ENCODE measurements around the gene NKD1.
"Not testable (repeated sequence)": the region's sequence is repeated elsewhere in the genome, so short reads cannot be mapped to it uniquely, and the experiment has no call there.

NKD1 gene

DNA sequence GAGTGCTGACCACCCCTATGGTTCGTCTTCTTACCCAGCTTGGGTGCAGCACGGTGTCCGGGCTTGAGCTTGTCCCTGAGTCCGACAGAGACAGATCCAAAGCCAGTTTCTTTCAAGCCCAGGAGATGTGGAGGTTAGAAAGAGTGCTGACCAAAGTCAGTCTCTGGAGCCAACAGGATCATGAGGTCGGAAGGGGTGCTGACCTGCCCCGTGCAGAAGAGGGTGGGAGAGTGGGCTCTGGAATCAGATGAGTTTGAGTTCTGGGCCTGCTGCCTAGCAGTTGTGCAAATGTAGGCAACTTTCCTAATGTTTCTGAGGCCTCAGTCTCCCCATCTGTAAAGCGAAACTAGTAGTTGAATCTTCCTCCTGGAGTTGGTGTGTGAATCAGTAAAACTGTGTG lies 24.5 kb downstream of the NKD1 start:
- TF ChIP-seq, protein P1, sequence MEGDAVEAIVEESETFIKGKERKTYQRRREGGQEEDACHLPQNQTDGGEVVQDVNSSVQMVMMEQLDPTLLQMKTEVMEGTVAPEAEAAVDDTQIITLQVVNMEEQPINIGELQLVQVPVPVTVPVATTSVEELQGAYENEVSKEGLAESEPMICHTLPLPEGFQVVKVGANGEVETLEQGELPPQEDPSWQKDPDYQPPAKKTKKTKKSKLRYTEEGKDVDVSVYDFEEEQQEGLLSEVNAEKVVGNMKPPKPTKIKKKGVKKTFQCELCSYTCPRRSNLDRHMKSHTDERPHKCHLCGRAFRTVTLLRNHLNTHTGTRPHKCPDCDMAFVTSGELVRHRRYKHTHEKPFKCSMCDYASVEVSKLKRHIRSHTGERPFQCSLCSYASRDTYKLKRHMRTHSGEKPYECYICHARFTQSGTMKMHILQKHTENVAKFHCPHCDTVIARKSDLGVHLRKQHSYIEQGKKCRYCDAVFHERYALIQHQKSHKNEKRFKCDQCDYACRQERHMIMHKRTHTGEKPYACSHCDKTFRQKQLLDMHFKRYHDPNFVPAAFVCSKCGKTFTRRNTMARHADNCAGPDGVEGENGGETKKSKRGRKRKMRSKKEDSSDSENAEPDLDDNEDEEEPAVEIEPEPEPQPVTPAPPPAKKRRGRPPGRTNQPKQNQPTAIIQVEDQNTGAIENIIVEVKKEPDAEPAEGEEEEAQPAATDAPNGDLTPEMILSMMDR (IDR thresholded peaks at IDR 0.05; ENCODE audit: borderline replicate concordance, insufficient read depth, low read depth, low read length), result no peak
- H3K4me3 ChIP-seq (ENCODE audit: low read depth, low read length), result no peak overlapping the region

DNA sequence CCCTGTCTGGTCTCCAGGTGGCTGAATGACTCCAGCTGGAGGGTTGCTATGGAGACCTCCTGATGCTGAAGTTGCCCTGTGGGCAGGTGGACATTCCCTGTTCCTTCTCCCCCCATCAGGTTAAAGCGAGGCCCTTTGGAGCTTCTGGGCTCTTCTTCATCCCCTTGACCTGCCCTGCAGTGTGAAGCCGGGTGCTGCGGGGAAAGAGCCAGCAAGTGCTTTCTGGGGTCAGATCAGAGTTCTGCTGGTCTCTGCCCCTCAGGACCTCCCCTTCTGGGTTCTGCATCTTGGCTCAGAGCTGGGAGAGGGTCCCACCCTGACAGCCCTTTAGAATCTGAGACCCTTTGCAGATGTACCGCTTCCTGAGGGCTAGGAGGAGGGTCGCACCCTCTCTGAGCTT lies 25.1 kb downstream of the NKD1 start:
- H3K4me3 ChIP-seq (ENCODE audit: low read depth, low read length), result no peak overlapping the region
- TF ChIP-seq, protein P1 (IDR thresholded peaks at IDR 0.05; ENCODE audit: borderline replicate concordance, insufficient read depth, low read depth, low read length), result no peak

DNA sequence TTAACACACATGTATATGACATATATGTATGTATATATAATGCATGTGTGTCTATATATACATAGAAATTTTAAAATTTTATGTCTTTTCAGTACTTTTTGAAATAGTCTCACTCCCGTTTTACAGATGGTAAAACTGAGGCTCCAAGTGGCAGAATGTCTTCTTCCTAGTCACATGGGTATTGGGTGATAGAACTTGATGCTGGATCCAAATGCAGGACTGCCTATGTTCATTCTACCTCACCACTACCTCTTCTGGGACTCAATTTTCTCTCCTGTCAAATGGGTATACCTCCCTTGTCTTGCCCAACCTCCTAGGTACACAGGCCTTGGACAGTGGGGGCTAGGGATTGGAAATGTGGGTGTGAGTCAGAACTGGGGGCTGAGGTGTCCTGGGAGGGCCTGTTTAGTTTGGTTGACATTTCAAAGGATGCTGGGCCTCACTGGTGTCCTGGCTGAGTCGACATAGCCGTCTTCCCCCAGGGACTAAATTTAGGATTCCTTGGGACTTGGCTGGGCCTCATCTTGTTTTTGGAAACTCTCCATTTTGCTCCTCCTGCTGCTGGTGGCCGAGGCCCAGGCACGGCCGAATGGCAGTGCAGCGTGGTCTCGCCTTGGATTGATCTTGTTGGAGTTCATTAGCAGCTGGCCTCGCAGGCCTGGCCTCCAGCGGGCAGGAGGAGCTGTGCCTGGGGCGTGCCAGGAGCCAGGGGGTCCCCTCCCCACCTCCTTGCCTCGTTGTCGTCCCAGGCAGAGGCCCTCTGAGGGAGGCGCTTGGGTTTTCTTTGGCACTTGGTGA lies 25.9 kb downstream of the NKD1 start:
- no peak overlapping the region for H3K4me3 ChIP-seq (ENCODE audit: low read depth, low read length)
- TF ChIP-seq, protein P1 (IDR thresholded peaks at IDR 0.05; ENCODE audit: borderline replicate concordance, insufficient read depth, low read depth, low read length), result no peak

DNA sequence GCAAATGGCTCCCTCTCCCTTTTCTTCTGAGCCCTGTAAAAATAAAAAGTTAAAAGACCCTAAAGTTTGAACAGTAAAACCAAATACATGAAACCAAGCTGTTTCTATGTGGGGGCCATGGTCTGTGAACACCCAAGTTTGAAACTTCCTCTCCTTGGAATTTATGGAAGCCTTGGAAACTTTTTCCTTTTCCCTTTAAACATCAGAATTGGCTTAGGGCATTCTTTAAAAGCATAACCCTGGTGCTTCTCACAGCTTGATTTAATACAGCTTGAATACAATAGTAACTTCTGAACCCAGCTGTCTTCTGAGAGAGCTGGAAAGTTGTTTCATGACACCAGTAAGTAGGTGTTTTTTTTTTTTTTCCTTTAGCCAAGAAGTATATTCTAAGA lies 26.5 kb downstream of the NKD1 start:
- no peak overlapping the region for H3K4me3 ChIP-seq (ENCODE audit: low read depth, low read length)
- TF ChIP-seq, protein P1 (IDR thresholded peaks at IDR 0.05; ENCODE audit: borderline replicate concordance, insufficient read depth, low read depth, low read length), result no peak

DNA sequence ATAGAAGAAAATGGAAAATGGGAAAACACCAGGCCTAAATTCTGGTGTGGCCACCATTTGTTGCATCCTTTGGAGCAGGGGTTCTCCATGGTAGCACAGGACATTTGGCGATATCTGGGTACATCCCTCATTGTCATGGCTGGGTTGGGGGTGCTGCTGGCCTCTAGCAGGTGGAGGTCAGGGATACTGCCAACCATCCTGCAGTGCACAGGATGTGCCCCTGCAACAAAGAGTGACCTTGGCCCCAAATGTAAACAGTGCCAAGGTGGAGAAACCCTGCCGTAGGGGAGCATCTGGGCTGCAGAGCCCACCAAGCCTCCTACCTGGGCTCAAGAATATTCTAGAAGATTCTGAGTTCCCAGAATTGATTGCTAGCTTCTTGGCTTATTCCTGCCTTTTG lies 27.5 kb downstream of the NKD1 start:
- TF ChIP-seq, protein P1 (IDR thresholded peaks at IDR 0.05; ENCODE audit: borderline replicate concordance, insufficient read depth, low read depth, low read length), result no peak
- H3K4me3 ChIP-seq (ENCODE audit: low read depth, low read length), result no peak overlapping the region

DNA sequence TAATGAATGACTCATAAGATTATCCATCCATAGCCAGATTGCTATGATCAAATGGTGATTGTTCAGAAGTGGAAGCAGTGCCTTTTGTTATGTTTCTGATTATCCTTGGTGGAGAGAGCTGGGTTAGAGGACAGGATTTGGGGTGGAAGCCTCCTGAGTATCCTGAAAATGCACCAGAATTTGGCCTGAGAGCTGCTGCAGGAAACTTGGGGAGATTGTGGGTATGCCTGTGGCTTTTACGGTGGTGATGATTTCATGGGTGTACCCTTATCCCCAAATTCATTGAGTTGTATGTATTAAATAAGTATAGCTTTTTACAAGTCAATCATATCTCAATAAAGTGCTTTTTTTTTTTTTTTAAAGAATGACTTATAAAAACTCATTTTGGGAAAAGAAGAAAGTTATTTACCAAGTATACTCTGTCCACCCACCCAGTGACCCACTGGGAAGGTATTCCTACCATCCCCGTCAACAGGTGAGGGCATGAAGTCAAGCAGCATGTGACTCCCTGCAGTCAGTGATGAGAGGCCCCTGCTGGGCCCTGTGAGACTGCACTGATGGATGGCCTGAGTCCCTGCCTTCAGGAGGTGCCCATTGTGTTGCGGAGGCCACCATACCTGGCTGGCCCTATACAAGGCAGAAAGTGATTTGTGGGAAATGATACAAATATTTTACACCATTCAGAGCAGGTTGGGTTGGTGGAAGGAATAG lies 28.4 kb downstream of the NKD1 start:
- TF ChIP-seq, protein P1 (IDR thresholded peaks at IDR 0.05; ENCODE audit: borderline replicate concordance, insufficient read depth, low read depth, low read length), result no peak
- H3K4me3 ChIP-seq (ENCODE audit: low read depth, low read length), result no peak overlapping the region

DNA sequence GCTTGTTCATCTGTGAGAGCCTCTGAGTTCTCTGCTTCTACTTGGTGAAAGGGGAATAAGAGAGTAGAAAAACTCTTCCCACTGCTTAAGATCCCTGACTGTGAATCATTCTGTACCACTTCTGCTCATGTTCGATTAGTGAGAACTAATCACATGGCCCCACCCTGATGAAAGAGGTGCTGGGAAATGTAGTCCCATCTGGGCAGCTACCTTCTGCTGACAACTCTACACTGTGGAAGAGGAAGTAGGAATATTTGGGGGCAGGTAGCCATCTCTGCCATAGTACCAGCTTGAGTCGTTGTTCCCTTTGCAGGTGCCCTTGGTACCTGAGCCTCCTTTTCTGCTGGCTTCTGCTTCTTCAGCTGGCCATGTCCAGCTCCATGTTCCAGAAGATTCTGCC lies 29.9 kb downstream of the NKD1 start:
- TF ChIP-seq, protein P1 (IDR thresholded peaks at IDR 0.05; ENCODE audit: borderline replicate concordance, insufficient read depth, low read depth, low read length), result no peak
- H3K4me3 ChIP-seq (ENCODE audit: low read depth, low read length), result no peak overlapping the region

DNA sequence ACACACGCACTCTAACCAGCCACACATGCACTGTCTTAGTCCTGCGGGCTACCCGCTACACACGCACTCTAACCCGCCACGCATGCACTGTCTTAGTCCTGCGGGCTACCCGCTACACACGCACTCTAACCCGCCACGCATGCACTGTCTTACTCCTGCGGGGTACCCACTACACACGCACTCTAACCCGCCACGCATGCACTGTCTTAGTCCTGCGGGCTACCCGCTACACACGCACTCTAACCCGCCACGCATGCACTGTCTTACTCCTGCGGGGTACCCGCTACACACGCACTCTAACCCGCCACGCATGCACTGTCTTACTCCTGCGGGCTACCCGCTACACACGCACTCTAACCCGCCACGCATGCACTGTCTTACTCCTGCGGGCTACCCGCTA lies 31.2 kb downstream of the NKD1 start:
- H3K4me3 ChIP-seq (ENCODE audit: low read depth, low read length), result not testable (repeated sequence)
